ENCODE data around the gene PTPRN2. TPM values are rescaled to one million over a fixed set of nuclear protein-coding genes. Genes with fewer than 3 reads are reported as not detected.
A peak's percentile ranks its signal among the peaks of the same experiment; 100 is the strongest.

Gene PTPRN2
- total and polyA plus RNA-seq, 9 of the 15 experiments (the other 6 are each of a cell fraction or from before 2014, with no cell fraction given): not detected

- TF ChIP-seq ATF4 (CRISPR knock-in tag; IDR thresholded peaks at IDR 0.05) (no peak), ZBTB11 (CRISPR knock-in tag; IDR thresholded peaks at IDR 0.05) (no peak)
Observed at GRCh38 chr7:157676456-157677255, 911.0 kb downstream of the PTPRN2 start (continued).

GRCh38 chr7:157676001-157676400 is 911.6 kb downstream of the PTPRN2 start:
- no peak overlapping the region for H3K4me2 ChIP-seq (ENCODE audit: insufficient read depth, low read length)
- POLR2A ChIA-PET: no interaction called here
- no TSS peak for BruUV-seq (replicated peaks)
- peaks cover 7% of the 10 kb centered on the region; the same call in 1 of the 2 replicates for H4K20me1 ChIP-seq (replicated peaks; ENCODE audit: control insufficient read depth, insufficient read depth, low read length)
- intact Hi-C loops (cut with micrococcal nuclease): no loop called here
- no peaks in the 10 kb centered on the region for H3K79me2 ChIP-seq (ENCODE audit: control insufficient read depth, insufficient read depth, low read length)
- H2AFZ ChIP-seq (ENCODE audit: low read depth, low read length): no peak overlapping the region
- H3K9me3 ChIP-seq (replicated peaks; ENCODE audit: control insufficient read depth, insufficient read depth, low read depth, low read length): no peaks in the 10 kb centered on the region
- no peak overlapping the region for H3K9ac ChIP-seq (ENCODE audit: insufficient read depth in 1 of 2, low read depth in 2 of 2, low read length in 2 of 2)
- CTCF ChIA-PET (ENCODE audit: low intra/inter-chr PET ratio): no interaction called here
- in situ Hi-C loops (cut with MboI): no loop called here
- no peak for FAIRE-seq
- H3K36me3 ChIP-seq (ENCODE audit: control insufficient read depth, insufficient read depth, low read length): no peaks in the 10 kb centered on the region
- H3K9me1 ChIP-seq (ENCODE audit: control insufficient read depth, insufficient read depth, low read length): peaks cover 4% of the 10 kb centered on the region
- DNase-seq (ENCODE audit: extremely low read depth in 1 of 4, low spot score in 3 of 4): no peak
- H3K4me1 ChIP-seq (replicated peaks in 1 of 2; ENCODE audit: control insufficient read depth in 2 of 2, insufficient read depth in 2 of 2, low read length in 2 of 2): peaks cover 0 to 12% of the 10 kb centered on the region in 2 experiments; a peak in 1 of 5 replicates
- 1% methylated on average over 11 of the region's 11 CpGs for WGBS (ENCODE audit: insufficient coverage, low coverage, missing lambda C conversion rate)
- TF ChIP-seq E2F6 (IDR thresholded peaks at IDR 0.05; ENCODE audit: borderline replicate concordance in 1 of 2, extremely low read depth in 1 of 2, insufficient read depth in 1 of 2, insufficient read length in 1 of 2, low read depth in 1 of 2, low read length in 1 of 2, poor library complexity in 1 of 2, severe bottlenecking in 1 of 2) (no peak), EZH2 (IDR thresholded peaks at IDR 0.05; ENCODE audit: borderline replicate concordance, low read depth, low read length) (peak; percentile 83; the same call in 1 of the 2 replicates), SMAD3 (CRISPR knock-in tag; conservative IDR thresholded peaks at IDR 0.05) (no peak), ZNF354B (CRISPR knock-in tag; IDR thresholded peaks at IDR 0.05) (no peak)
- peaks cover 72 to 82% of the 10 kb centered on the region in 2 experiments for H3K27me3 ChIP-seq (ENCODE audit: control insufficient read depth in 2 of 2, insufficient read depth in 2 of 2, low read length in 2 of 2)
- no peak overlapping the region for H3K4me3 ChIP-seq
- peak; percentile 46; the same call in 2 of the 3 replicates for ATAC-seq
- H3K27ac ChIP-seq (ENCODE audit: extremely low read depth, low read depth, low read length): no peak overlapping the region
